Measurements from ENCODE around the gene PRDM16. TPM values are rescaled to one million over a fixed set of nuclear protein-coding genes. Genes with fewer than 3 reads are reported as not detected.
A peak's percentile ranks its signal among the peaks of the same experiment; 100 is the strongest.

Gene PRDM16
- polyA plus RNA-seq, 1 experiment = 0.06 TPM

- TF ChIP-seq CTCF (IDR thresholded peaks at IDR 0.05; ENCODE audit: low read depth, low read length) = no peak
- ChIA-PET POLR2A (no interaction called here), CTCF (no interaction called here)
- Histone ChIP-seq H3K27ac (ENCODE audit: low read depth, low read length) (no peak overlapping the region), H3K27me3 (ENCODE audit: control insufficient read depth, insufficient read depth, low read length) (peaks cover 5% of the 10 kb centered on the region), H3K4me3 (ENCODE audit: low read depth, low read length) (no peak overlapping the region), H3K9me3 (ENCODE audit: control insufficient read depth, insufficient read depth, low read length) (no peaks in the 10 kb centered on the region; the same call in none of the 2 replicates)
- DNase-seq (ENCODE audit: low read depth, low spot score) = no peak
Observed at GRCh38 chr1:3304246-3304645, 235.2 kb downstream of the PRDM16 start.

GRCh38 chr1:3304692-3305091, 235.7 kb downstream of the PRDM16 start:
- POLR2A ChIA-PET = no interaction called here
- no peak for TF ChIP-seq CTCF (IDR thresholded peaks at IDR 0.05; ENCODE audit: low read depth, low read length)
- Histone ChIP-seq H3K4me3 (ENCODE audit: low read depth, low read length) (no peak overlapping the region), H3K9me3 (ENCODE audit: control insufficient read depth, insufficient read depth, low read length) (no peaks in the 10 kb centered on the region; the same call in none of the 2 replicates), H3K27ac (ENCODE audit: low read depth, low read length) (no peak overlapping the region), H3K27me3 (ENCODE audit: control insufficient read depth, insufficient read depth, low read length) (peaks cover 5% of the 10 kb centered on the region)
- CTCF ChIA-PET = no interaction called here
- DNase-seq (ENCODE audit: low read depth, low spot score) = no peak

- DNase-seq (ENCODE audit: low read depth, low spot score) = no peak
- no peak overlapping the region for H3K4me3 ChIP-seq (ENCODE audit: low read depth, low read length)
- H3K27ac ChIP-seq (ENCODE audit: low read depth, low read length) = no peak overlapping the region
- no peaks in the 10 kb centered on the region; the same call in none of the 2 replicates for H3K9me3 ChIP-seq (ENCODE audit: control insufficient read depth, insufficient read depth, low read length)
- no peak for TF ChIP-seq CTCF (IDR thresholded peaks at IDR 0.05; ENCODE audit: low read depth, low read length)
- ChIA-PET CTCF (no interaction called here), POLR2A (no interaction called here)
- H3K27me3 ChIP-seq (ENCODE audit: control insufficient read depth, insufficient read depth, low read length) = peaks cover 5% of the 10 kb centered on the region
Observed at GRCh38 chr1:3305156-3305555, 236.2 kb downstream of the PRDM16 start.

- ChIA-PET CTCF (no interaction called here), POLR2A (no interaction called here)
- H3K9me3 ChIP-seq (ENCODE audit: control insufficient read depth, insufficient read depth, low read length) = no peaks in the 10 kb centered on the region; the same call in none of the 2 replicates
- H3K27me3 ChIP-seq (ENCODE audit: control insufficient read depth, insufficient read depth, low read length) = peaks cover under 1% of the 10 kb centered on the region
- no peak overlapping the region for H3K27ac ChIP-seq (ENCODE audit: low read depth, low read length)
- no peak for TF ChIP-seq CTCF (IDR thresholded peaks at IDR 0.05; ENCODE audit: low read depth, low read length)
- H3K4me3 ChIP-seq (ENCODE audit: low read depth, low read length) = no peak overlapping the region
- DNase-seq (ENCODE audit: low read depth, low spot score) = peak; percentile 34
Observed at GRCh38 chr1:3306583-3307291, 237.7 kb downstream of the PRDM16 start.

GRCh38 chr1:3307359-3307758, 238.4 kb downstream of the PRDM16 start:
- DNase-seq (ENCODE audit: low read depth, low spot score) = no peak
- H3K27ac ChIP-seq (ENCODE audit: low read depth, low read length) = no peak overlapping the region
- POLR2A ChIA-PET = no interaction called here
- CTCF ChIA-PET = no interaction called here
- H3K4me3 ChIP-seq (ENCODE audit: low read depth, low read length) = no peak overlapping the region
- H3K27me3 ChIP-seq (ENCODE audit: control insufficient read depth, insufficient read depth, low read length) = no peaks in the 10 kb centered on the region
- TF ChIP-seq CTCF (IDR thresholded peaks at IDR 0.05; ENCODE audit: low read depth, low read length) = no peak
- peaks cover 5% of the 10 kb centered on the region for H3K9me3 ChIP-seq (ENCODE audit: control insufficient read depth, insufficient read depth, low read length)

All from AG04450 (cell line).